Endothelial cell of umbilical vein (primary cell): ENCODE measurements around the gene CCND2. TPM values are rescaled to one million over a fixed set of nuclear protein-coding genes. Genes with fewer than 3 reads are reported as not detected.

Experiments used
- BruUV-seq: library from RNA; stranded (reverse); fragments of 400-500 nt; replicated peaks from 2 replicates; lab custom pipeline; 2021; lab: Mats Ljungman, UMichigan
- CTCF ChIA-PET: fragments of 300-600, 350-600 bp; sonication (Branson Sonifier 250); formaldehyde crosslinking; loops from one replicate; lab custom pipeline; 2021; ENCODE audit warnings: antibody characterized with exemption, inconsistent platforms; lab: Charles Lee
- POLR2A ChIA-PET: fragments of 300-600, 350-600 bp; sonication (Branson Sonifier 250); formaldehyde crosslinking; loops from one replicate; lab custom pipeline; 2021; ENCODE audit warnings: antibody characterized with exemption, inconsistent platforms; lab: Charles Lee
- DNase-seq: peaks from one replicate; pipeline ENCODE4 v3.0.0-alpha.2; 2011; ENCODE audit warnings: low read depth, low spot score
- FAIRE-seq: peaks from 2 replicates; lab custom pipeline; 2011; peaks lifted over from hg19 to GRCh38; lab: Jason Lieb, UNC
- H2AFZ ChIP-seq: 2 replicates; pipeline ENCODE4 v1.6.0; 2012; ENCODE audit warnings: low read depth, low read length, control low read depth, inconsistent platforms
- H3K27ac ChIP-seq: 2 replicates; pipeline ENCODE4 v1.5.1; 2011; ENCODE audit warnings: low read depth, mild to moderate bottlenecking, control low read depth, low read length, moderate library complexity; ENCODE audit not compliant: insufficient read depth
- H3K27me3 ChIP-seq, 2 experiments: 2 replicates each; pipeline versions ENCODE4 v1.6.0 to v1.6.1; 2011; ENCODE audit warnings: low read length in 2 of 2, mixed read lengths in 1 of 2; ENCODE audit not compliant: control insufficient read depth in 2 of 2, insufficient read depth in 2 of 2
- H3K36me3 ChIP-seq, 2 experiments: 2 replicates in 1 of 2; 3 replicates in 1 of 2; pipeline ENCODE4 v1.5.1; 2011; ENCODE audit warnings: low read length in 2 of 2, mild to moderate bottlenecking in 1 of 2, moderate library complexity in 1 of 2; ENCODE audit not compliant: control insufficient read depth in 2 of 2, insufficient read depth in 2 of 2; ENCODE audit errors: extremely low read depth in 1 of 2
- H3K4me1 ChIP-seq: 3 replicates; pipeline ENCODE4 v1.5.1; 2011; ENCODE audit warnings: mild to moderate bottlenecking, low read length; ENCODE audit not compliant: control insufficient read depth, insufficient read depth; ENCODE audit errors: extremely low read depth
- H3K4me2 ChIP-seq: 2 replicates; pipeline ENCODE4 v1.6.1; 2011; ENCODE audit warnings: low read length, control low read depth, mixed read lengths; ENCODE audit not compliant: insufficient read depth
- H3K4me3 ChIP-seq, 3 experiments: fragments of 200-600 bp in 1 of 3; sonication (generic), shearing (Covaris generic) in 1 of 3; replicated peaks in 1 of 3; 2 replicates each; pipeline ENCODE4 v1.5.1; 2011 to 2016; ENCODE audit warnings: control low read depth in 3 of 3, low read length in 3 of 3, mild to moderate bottlenecking in 2 of 3, inconsistent platforms in 1 of 3, low read depth in 1 of 3, moderate library complexity in 1 of 3; ENCODE audit not compliant: insufficient read depth in 1 of 3
- H3K79me2 ChIP-seq: 2 replicates; pipeline ENCODE4 v1.6.0; 2012; ENCODE audit warnings: low read length, inconsistent platforms; ENCODE audit not compliant: control insufficient read depth, insufficient read depth
- H3K9ac ChIP-seq: replicated peaks from 2 replicates; pipeline ENCODE3; 2011; ENCODE audit warnings: low read length, control low read depth; ENCODE audit not compliant: insufficient read depth; ENCODE audit errors: extremely low read depth
- H3K9me1 ChIP-seq: replicated peaks from 3 replicates; pipeline ENCODE4 v1.6.0; 2011; ENCODE audit warnings: mild to moderate bottlenecking, low read length; ENCODE audit not compliant: control insufficient read depth, insufficient read depth; ENCODE audit errors: extremely low read depth
- H3K9me3 ChIP-seq: replicated peaks from 2 replicates; pipeline ENCODE4 v1.5.1; 2012; ENCODE audit warnings: low read length, inconsistent platforms; ENCODE audit not compliant: control insufficient read depth, insufficient read depth
- H4K20me1 ChIP-seq: replicated peaks from 2 replicates; pipeline ENCODE3; 2011; ENCODE audit warnings: mild to moderate bottlenecking, low read length; ENCODE audit not compliant: control insufficient read depth, insufficient read depth; ENCODE audit errors: extremely low read depth
- EZH2 ChIP-seq: IDR thresholded peaks from 2 replicates; pipeline ENCODE4 v1.6.1; 2012; ENCODE audit warnings: borderline replicate concordance, low read depth, mild to moderate bottlenecking, moderate library complexity, low read length, inconsistent platforms; ENCODE audit not compliant: severe bottlenecking
- FOS ChIP-seq: IDR thresholded peaks from 2 replicates; pipeline ENCODE4 v1.6.1; 2011; ENCODE audit warnings: mild to moderate bottlenecking, low read length, moderate library complexity, borderline replicate concordance; ENCODE audit not compliant: insufficient read depth
- GATA2 ChIP-seq: IDR thresholded peaks from 2 replicates; pipeline ENCODE4 v1.7.0; 2011; ENCODE audit warnings: low read depth, mild to moderate bottlenecking, moderate library complexity, mixed read lengths, low read length; ENCODE audit not compliant: insufficient read length, insufficient read depth
- JUN ChIP-seq: IDR thresholded peaks from 2 replicates; pipeline ENCODE4 v1.6.1; 2011; ENCODE audit warnings: borderline replicate concordance, low read depth; ENCODE audit not compliant: insufficient read length, insufficient read depth
- MYC ChIP-seq: IDR thresholded peaks from one replicate; pipeline ENCODE4 v1.6.1; 2011; ENCODE audit warnings: mild to moderate bottlenecking, low read depth, low read length
- POLR2A ChIP-seq: IDR thresholded peaks from 2 replicates; pipeline ENCODE4 v1.6.1; 2012; ENCODE audit warnings: low read depth, mild to moderate bottlenecking, control low read depth, low read length
- POLR2AphosphoS5 ChIP-seq: IDR thresholded peaks from 2 replicates; pipeline ENCODE4 v1.6.1; 2012; ENCODE audit warnings: low read depth, mild to moderate bottlenecking, control low read depth, low read length, moderate library complexity; ENCODE audit not compliant: insufficient read depth
- dilution Hi-C: fragments of 300-500 bp; cut with MboI; formaldehyde crosslinking; loops from one replicate; pipeline ENCODE4 v1.15.0; 2019; ENCODE audit warnings: low sequenced_read_pairs; ENCODE audit not compliant: extremely low pct_ligation_motif_present
- intact Hi-C: fragments of 100-400 bp; cut with micrococcal nuclease; formaldehyde crosslinking; loops from one replicate; pipeline ENCODE4 v1.10.0; 2022
- polyA plus RNA-seq, 4 experiments: library from polyadenylated mRNA; depleted of rRNA in 3 of 4; stranded (reverse) in 3 of 4; unstranded in 1 of 4; fragments of >200 nt; gene quantifications; 2 replicates each; pipeline versions ENCODE4 v1.2.1 to v1.2.3, GENCODE V29; 2011 to 2012; ENCODE audit warnings: missing spikeins in 1 of 4
- total RNA-seq: library from RNA; stranded (reverse); gene quantifications from 2 replicates; pipeline ENCODE4 v1.2.3, GENCODE V29; 2021
- TF ChIP-seq, protein P1 (sequence below), 2 donors: IDR thresholded peaks; 1 replicate in 1 of 2; 2 replicates in 1 of 2; pipeline ENCODE4 v1.5.1; 2011; ENCODE audit warnings: low read length in 2 of 2, mild to moderate bottlenecking in 2 of 2, moderate library complexity in 2 of 2, control low read depth in 1 of 2, inconsistent platforms in 1 of 2, low read depth in 1 of 2; ENCODE audit not compliant: insufficient read depth in 1 of 2; ENCODE audit errors: extremely low read depth in 1 of 2
- TF ChIP-seq, protein P2 (sequence below): IDR thresholded peaks from 2 replicates; pipeline ENCODE4 v1.6.1; 2011; ENCODE audit not compliant: insufficient read depth, insufficient read length

CCND2 gene
- total and polyA plus RNA-seq, 2 donors (not counting 3 experiments of a cell fraction or from before 2014, with no cell fraction given): 0.68 to 3.4 TPM

DNA sequence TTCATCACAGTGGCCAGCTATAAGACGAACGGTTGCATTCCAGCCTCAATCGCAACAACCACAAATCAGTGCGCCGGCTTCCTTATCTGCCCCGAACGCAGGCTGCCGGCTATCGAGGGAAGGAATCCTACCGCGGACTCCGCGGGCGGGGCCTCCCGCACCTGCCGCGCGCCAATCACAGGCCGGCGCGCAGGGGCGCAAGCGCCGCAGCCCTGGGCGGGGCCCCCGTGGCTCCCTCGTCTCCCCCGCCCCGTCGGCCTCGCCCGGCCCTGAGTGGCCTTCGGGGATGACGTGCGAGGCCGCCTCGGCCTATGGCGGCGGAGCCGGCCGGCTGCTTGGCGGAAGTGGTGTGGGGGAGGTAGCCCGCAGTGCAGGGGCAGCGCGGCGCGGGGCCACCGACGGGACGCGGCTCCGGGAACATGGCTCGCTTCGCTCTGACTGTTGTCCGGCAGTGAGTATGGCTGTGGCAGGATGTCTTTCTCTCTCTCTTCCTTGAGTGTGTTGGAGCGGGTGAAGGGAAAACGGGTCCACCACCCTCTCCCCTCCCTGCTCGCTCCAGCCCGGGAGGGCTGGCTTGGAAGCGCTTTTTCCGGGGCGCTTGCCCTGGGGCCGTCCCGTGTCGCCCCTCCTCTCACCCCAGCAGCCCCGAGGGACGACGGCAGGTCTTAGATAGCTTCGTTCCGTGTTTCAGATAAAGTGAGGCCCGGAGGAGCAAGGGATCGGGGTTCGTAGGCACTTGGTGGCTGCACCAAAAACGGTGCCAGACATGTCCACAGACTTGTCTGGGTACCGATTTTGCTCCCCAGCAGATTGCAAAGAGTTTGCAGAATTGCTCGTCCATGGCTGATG, 47.5 kb downstream of the CCND2 start, which contains the start of gene TIGAR:
TSS of gene TIGAR (plus strand) at position 361 of the 849 bp plus-strand sequence. CDS start at position 420, 59 bp downstream.
- dilution Hi-C loops: no loop called here
- H3K27ac ChIP-seq: peak within 1 kb of the TSS; percentile 78
- peak within 1 kb of the TSS; percentile 95 for H3K4me2 ChIP-seq
- H2AFZ ChIP-seq: peak within 1 kb of the TSS; percentile 97
- peak within 1 kb of the TSS; percentile 96 for H3K9ac ChIP-seq
- TSS peak; percentile 62 for BruUV-seq
- no peaks in the 10 kb centered on the region for H3K9me3 ChIP-seq
- no peaks in the 10 kb centered on the region for H3K9me1 ChIP-seq
- H3K4me1 ChIP-seq: peaks cover 12% of the 10 kb centered on the region
- no peaks in the 10 kb centered on the region for H4K20me1 ChIP-seq
- intact Hi-C loops: loop anchor here (1.0 to 5.0 kb wide), 4 partner anchors 52 to 328 kb away; partner anchors contain the start of genes AKAP3, NDUFA9 and RAD51AP1
- TF ChIP-seq GATA2 (peak; percentile 31), POLR2AphosphoS5 (peak; percentile 93), JUN (no peak), POLR2A (peak; percentile 94)
- H3K4me3 ChIP-seq: peak within 1 kb of the TSS; percentile 82 to 97 (median 97)
- H3K79me2 ChIP-seq: peaks cover 35% of the 10 kb centered on the region
- ChIA-PET POLR2A (interaction anchor here (1.0 kb wide), 1 partner anchor 284 kb away, joined by 4 read pairs; no protein-coding TSS in a partner anchor), CTCF (interaction anchor here (1.5 to 3.1 kb wide), 2 partner anchors 9 to 44 kb away, joined by 4 to 11 read pairs; no protein-coding TSS in a partner anchor)
- FAIRE-seq: peak; percentile 85
- DNase-seq: peak; percentile 96
- peaks cover 0 to 2% of the 10 kb centered on the region in 2 experiments for H3K27me3 ChIP-seq
- H3K36me3 ChIP-seq: no peaks in the 10 kb centered on the region

DNA sequence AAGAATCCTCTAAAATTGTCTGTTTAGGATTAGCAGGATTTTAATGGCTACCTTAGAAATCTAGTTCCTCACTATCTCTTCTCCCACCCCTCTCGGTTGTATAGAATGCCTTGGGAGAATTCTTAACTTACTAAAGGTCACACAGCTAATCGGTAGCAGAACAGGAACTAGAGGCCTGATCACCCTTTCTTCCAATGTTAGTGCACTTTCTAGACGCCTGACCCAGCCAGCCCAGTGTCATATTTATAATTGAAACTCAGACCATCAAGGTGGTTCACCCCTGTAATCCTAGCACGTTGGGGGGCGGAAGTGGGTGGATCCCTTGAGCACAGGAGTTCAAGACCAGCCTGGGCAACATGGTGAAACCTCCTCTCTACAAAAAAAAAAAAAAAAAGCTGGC, 49.2 kb downstream of the CCND2 start:
- H3K4me3 ChIP-seq: peak overlapping the region in 1 of 3 experiments; percentile 97
- intact Hi-C loops: loop anchor here (5.0 kb wide), 1 partner anchor 215 kb away; the partner anchor contains the start of gene RAD51AP1
- no peak overlapping the region for H3K9ac ChIP-seq
- ChIA-PET POLR2A (no interaction called here), CTCF (interaction anchor here (3.1 kb wide), 1 partner anchor 46 kb away, joined by 11 read pairs; no protein-coding TSS in a partner anchor)
- no peaks in the 10 kb centered on the region for H3K9me1 ChIP-seq
- H3K27ac ChIP-seq: no peak overlapping the region
- peak overlapping the region; percentile 95 for H3K4me2 ChIP-seq
- dilution Hi-C loops: no loop called here
- H3K27me3 ChIP-seq: peaks cover 0 to 2% of the 10 kb centered on the region in 2 experiments
- H3K9me3 ChIP-seq: no peaks in the 10 kb centered on the region
- no peaks in the 10 kb centered on the region for H3K36me3 ChIP-seq
- DNase-seq: no peak
- no peak overlapping the region for H2AFZ ChIP-seq
- no peaks in the 10 kb centered on the region for H4K20me1 ChIP-seq
- peaks cover 42% of the 10 kb centered on the region for H3K79me2 ChIP-seq
- H3K4me1 ChIP-seq: peaks cover 12% of the 10 kb centered on the region
- FAIRE-seq: no peak
- no TSS peak for BruUV-seq
- TF ChIP-seq EZH2: no peak
- no peak for TF ChIP-seq MYC
- TF ChIP-seq POLR2A: no peak
- TF ChIP-seq, protein P1, sequence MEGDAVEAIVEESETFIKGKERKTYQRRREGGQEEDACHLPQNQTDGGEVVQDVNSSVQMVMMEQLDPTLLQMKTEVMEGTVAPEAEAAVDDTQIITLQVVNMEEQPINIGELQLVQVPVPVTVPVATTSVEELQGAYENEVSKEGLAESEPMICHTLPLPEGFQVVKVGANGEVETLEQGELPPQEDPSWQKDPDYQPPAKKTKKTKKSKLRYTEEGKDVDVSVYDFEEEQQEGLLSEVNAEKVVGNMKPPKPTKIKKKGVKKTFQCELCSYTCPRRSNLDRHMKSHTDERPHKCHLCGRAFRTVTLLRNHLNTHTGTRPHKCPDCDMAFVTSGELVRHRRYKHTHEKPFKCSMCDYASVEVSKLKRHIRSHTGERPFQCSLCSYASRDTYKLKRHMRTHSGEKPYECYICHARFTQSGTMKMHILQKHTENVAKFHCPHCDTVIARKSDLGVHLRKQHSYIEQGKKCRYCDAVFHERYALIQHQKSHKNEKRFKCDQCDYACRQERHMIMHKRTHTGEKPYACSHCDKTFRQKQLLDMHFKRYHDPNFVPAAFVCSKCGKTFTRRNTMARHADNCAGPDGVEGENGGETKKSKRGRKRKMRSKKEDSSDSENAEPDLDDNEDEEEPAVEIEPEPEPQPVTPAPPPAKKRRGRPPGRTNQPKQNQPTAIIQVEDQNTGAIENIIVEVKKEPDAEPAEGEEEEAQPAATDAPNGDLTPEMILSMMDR (IDR thresholded peaks at IDR 0.05; ENCODE audit: extremely low read depth in 1 of 2, insufficient read depth in 1 of 2, low read depth in 1 of 2, low read length in 2 of 2): no peak
- TF ChIP-seq GATA2: no peak
- no peak for TF ChIP-seq JUN
- TF ChIP-seq, protein P2, sequence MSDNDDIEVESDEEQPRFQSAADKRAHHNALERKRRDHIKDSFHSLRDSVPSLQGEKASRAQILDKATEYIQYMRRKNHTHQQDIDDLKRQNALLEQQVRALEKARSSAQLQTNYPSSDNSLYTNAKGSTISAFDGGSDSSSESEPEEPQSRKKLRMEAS: no peak
- TF ChIP-seq FOS: no peak
- no peak for TF ChIP-seq POLR2AphosphoS5
